ENCODE measurements around the gene PPP2R5E.

The PPP2R5E gene

GRCh38 chr14:63474844-63475243 lies 68.3 kb downstream of the PPP2R5E start:
- H3K27ac ChIP-seq = no peak overlapping the region
- DNase-seq (ENCODE audit: low read depth, low spot score) = no peak

DNA sequence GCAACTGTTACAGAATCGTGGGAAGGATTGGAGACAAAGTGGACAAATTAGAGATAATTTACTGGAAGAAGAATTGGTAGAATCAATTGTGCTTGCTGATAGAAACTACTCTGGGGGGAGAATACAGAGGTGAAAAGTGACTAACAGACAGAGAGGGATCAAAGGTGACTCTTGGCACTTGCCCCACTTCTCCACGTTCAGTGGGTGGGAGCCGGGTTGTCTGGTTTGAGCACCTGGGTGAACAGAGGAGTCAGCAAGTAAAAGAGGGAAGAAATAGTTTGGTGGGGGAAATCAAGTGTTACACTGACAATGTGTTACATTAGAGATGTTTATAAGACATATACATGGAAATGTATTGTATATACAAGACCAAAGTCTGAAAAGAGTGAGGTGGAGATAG lies 69.1 kb downstream of the PPP2R5E start:
- peak overlapping the region; percentile 68 for H3K27ac ChIP-seq
- no peak for DNase-seq (ENCODE audit: low read depth, low spot score)

GRCh38 chr14:63472986-63473788 lies 70.0 kb downstream of the PPP2R5E start:
- no peak for DNase-seq (ENCODE audit: low read depth, low spot score)
- peak overlapping the region; percentile 68 for H3K27ac ChIP-seq

- peak overlapping the region; percentile 68 for H3K27ac ChIP-seq
- DNase-seq (ENCODE audit: low read depth, low spot score) = peak; percentile 46
These were observed 72.0 kb downstream of the PPP2R5E start for GRCh38 chr14:63470962-63471793.

GRCh38 chr14:63468294-63468693 lies 74.9 kb downstream of the PPP2R5E start:
- no peak for DNase-seq (ENCODE audit: low read depth, low spot score)
- no peak overlapping the region for H3K27ac ChIP-seq

GRCh38 chr14:63467440-63468072 lies 75.6 kb downstream of the PPP2R5E start:
- DNase-seq (ENCODE audit: low read depth, low spot score) = no peak
- no peak overlapping the region for H3K27ac ChIP-seq

GRCh38 chr14:63465347-63465746 lies 77.8 kb downstream of the PPP2R5E start:
- DNase-seq (ENCODE audit: low read depth, low spot score) = no peak

GRCh38 chr14:63460680-63461369 lies 82.4 kb downstream of the PPP2R5E start:
- no peak overlapping the region for H3K27ac ChIP-seq
- DNase-seq (ENCODE audit: low read depth, low spot score) = no peak

More at GRCh38 chr14:63465347-63465746, 77.8 kb downstream of the PPP2R5E start:
- H3K27ac ChIP-seq = no peak overlapping the region

- no peak overlapping the region for H3K27ac ChIP-seq
- DNase-seq (ENCODE audit: low read depth, low spot score) = no peak
These were observed 83.4 kb downstream of the PPP2R5E start for GRCh38 chr14:63459738-63460137.

DNA sequence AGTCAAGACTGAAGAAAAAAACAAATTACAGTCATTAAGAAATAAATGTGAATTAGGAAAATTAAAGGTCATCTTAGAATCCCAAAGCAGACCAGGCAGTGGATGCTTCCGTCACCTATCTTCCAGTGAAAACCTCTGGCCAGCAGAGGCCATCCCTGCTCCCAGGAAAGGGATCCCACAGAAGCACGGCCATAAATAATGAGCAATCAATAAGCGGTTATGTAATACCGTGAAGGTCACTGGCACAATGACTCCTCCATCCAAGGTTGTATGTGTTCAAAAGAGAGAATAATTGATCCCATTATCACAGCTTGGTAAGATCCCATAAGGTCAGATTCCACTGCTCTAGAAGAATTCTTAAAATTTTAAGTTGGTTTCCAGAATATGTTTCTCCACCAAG lies 85.7 kb downstream of the PPP2R5E start:
- H3K27ac ChIP-seq = no peak overlapping the region
- DNase-seq (ENCODE audit: low read depth, low spot score) = no peak

GRCh38 chr14:63454863-63455622 lies 88.1 kb downstream of the PPP2R5E start:
- H3K27ac ChIP-seq = no peak overlapping the region
- DNase-seq (ENCODE audit: low read depth, low spot score) = no peak

- no peak overlapping the region for H3K27ac ChIP-seq
- no peak for DNase-seq (ENCODE audit: low read depth, low spot score)
These were observed 88.7 kb downstream of the PPP2R5E start for GRCh38 chr14:63454436-63454835.

DNA sequence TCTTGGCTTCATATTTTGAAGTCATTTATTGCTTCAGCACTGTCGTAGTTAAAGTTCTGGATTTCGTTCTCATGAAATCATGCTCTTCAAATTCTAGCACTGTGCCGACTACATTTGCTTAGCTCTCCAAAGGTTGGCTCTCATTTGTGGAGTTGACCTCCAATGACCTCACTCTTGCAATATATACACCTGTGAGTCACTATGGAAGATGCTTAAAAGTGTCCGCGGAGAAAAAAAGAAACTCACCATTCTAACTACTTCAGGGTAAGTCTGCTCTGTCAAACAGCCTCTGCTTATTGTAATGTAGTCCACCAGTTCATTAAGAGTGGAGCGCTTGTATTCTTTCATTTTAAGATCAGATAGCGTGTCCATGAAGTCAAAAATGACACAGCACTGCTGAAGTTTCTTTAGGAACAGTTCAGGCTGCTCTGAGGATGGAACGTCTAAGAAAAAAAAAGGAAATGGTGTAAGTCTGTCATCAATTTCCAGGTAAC lies 89.7 kb downstream of the PPP2R5E start:
- no peak overlapping the region for H3K27ac ChIP-seq
- DNase-seq (ENCODE audit: low read depth, low spot score) = no peak

- no peak overlapping the region for H3K27ac ChIP-seq
- no peak for DNase-seq (ENCODE audit: low read depth, low spot score)
These were observed 90.4 kb downstream of the PPP2R5E start for GRCh38 chr14:63452796-63453195.

DNA sequence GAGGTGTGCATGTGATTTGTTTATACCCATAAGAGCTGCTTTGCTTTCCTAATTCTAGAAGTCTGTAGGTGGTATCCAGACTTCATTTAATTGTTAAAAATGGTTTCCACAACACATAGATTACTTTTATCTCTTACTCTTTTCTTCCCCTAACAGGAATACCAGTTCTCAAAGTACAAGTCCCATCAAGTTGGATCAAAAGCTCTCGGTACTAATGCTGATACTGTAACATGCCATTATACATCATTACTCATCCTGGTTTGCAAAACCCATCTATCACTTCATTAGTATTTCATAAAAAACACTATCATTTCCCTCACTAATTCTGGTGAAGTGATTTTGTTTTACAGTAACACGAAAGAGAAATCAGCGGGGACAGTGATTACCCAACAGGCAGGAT lies 94.3 kb downstream of the PPP2R5E start:
- peak overlapping the region; percentile 19 for H3K27ac ChIP-seq
- no peak for DNase-seq (ENCODE audit: low read depth, low spot score)

DNA sequence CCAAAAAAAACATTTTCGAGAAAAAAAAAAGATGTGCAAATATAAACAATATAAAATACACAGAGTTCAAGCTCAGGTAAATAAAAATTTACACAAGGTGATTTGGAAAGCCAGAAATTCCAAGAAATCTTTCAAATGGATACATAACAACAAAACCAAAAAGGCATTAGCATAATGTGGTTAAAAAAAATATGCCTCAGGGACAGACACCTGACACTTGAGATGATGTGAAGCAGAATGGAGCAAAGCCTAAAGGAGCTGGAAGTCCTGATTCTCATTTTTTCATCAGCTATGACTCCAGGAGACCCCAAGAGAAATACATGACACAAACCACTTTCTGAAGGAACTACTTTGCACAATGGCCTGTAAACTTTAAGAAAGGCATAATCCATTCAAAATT lies 98.6 kb downstream of the PPP2R5E start:
- H3K27ac ChIP-seq = no peak overlapping the region
- no peak for DNase-seq (ENCODE audit: low read depth, low spot score)

DNA sequence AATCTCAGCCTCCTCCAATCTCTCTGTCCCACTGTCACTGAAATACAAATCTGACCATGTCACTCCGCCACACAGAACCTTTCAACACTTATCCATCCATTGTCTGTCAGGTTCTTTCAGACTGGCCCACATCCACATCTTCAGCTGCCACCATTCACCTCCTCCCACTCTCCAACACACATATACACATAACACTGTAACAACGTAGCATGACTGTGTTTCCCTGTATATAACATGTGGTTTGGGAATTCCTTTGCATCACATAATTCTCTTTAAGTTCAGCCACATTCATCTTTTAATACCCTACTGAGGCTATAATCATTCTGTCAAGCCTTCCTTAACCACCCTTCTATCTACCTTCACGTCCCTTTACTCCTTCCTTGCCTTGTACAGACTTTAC lies 99.2 kb downstream of the PPP2R5E start:
- H3K27ac ChIP-seq = no peak overlapping the region
- DNase-seq (ENCODE audit: low read depth, low spot score) = no peak

GRCh38 chr14:63443361-63443760 lies 99.8 kb downstream of the PPP2R5E start:
- DNase-seq (ENCODE audit: low read depth, low spot score) = no peak
- H3K27ac ChIP-seq = no peak overlapping the region

DNA sequence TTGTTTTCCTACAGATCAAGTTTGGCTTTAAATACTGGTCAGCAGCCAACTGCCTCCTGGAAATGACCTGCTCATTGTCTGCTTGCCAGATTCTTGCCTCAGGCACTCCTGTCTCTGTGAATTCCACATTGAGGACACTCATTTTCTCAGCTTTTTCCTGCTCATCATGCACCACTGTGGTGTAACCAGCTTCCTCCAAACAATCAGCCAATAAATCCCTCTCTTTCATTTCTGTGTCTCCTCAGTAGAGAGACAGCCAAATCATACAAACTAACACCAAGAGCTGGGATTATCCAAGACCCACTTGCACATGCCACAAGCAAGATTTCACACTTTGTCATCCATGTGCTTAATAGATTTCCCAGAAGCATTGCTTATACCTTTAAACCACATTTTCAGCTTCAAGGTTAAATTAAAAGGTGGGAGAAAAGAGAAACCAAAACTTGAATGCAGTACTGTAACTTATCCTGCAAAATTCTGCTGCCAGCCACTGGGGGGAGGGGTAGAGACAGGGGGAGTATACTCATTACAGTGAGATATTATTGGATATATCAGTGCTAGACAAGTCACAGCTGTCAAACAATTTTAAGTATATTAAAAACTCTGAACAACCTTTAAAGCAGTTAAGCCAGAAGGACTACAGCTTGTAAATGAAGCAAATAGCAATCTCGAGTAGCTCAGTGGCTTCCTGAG lies 105.0 kb downstream of the PPP2R5E start:
- DNase-seq (ENCODE audit: low read depth, low spot score) = peak; percentile 74
- H3K27ac ChIP-seq = peak overlapping the region; percentile 57
